Transverse colon (tissue), 4 donors: Measurements from ENCODE around the gene KIN.

ENCODE experiments used
- CTCF ChIP-seq, 5 experiments: fragments of 200-600 bp in 3 of 5; fragments of 450-650 bp in 2 of 5; sonication (generic) in 3 of 5; IDR thresholded peaks; 1 replicate in 2 of 5; 2 replicates in 3 of 5; pipeline ENCODE4 v1.5.1; 2016 to 2017; ENCODE audit warnings: antibody characterized with exemption in 5 of 5, inconsistent platforms in 3 of 5, mild to moderate bottlenecking in 2 of 5, moderate library complexity in 1 of 5
- POLR2A ChIP-seq: fragments of 450-650 bp; IDR thresholded peaks from one replicate; pipeline ENCODE4 v1.6.1; 2016; ENCODE audit warnings: antibody characterized with exemption, mild to moderate bottlenecking, moderate library complexity
- POLR2AphosphoS5 ChIP-seq, 3 donors: sonication (generic); formaldehyde crosslinking; IDR thresholded peaks; one replicate each; pipeline ENCODE4 v1.6.1; 2016; ENCODE audit warnings: antibody characterized with exemption in 3 of 3

GRCh38 chr10:7722927-7723529 is 64.8 kb downstream of the KIN start:
- TF ChIP-seq POLR2AphosphoS5 (IDR thresholded peaks at IDR 0.05) (no peak), CTCF (IDR thresholded peaks at IDR 0.05) (no peak), POLR2A (no peak)
